Measurements from ENCODE around the gene PSAP. TPM values are rescaled to one million over a fixed set of nuclear protein-coding genes. Genes with fewer than 3 reads are reported as not detected.

PSAP gene
- total and polyA plus RNA-seq, 2 experiments from 2014 or later = 151 to 391 TPM

GRCh38 chr10:71807557-71808510 is 43.2 kb downstream of the PSAP start:
- TF ChIP-seq EZH2 (IDR thresholded peaks at IDR 0.05; ENCODE audit: low read depth, unreplicated experiment) (no peak), ZNF331 (CRISPR knock-in tag; IDR thresholded peaks at IDR 0.05; ENCODE audit: low read depth) (no peak), STAT1 (IDR thresholded peaks at IDR 0.05; ENCODE audit: unreplicated experiment) (no peak), CTCF (conservative IDR thresholded peaks at IDR 0.05; ENCODE audit: low read depth in 2 of 2) (no peak)
- H4K20me1 ChIP-seq (replicated peaks; ENCODE audit: insufficient read depth) = no peaks in the 10 kb centered on the region; the same call in 1 of the 2 replicates
- Mint-ChIP-seq H3K4me1 (peaks cover 3% of the 10 kb centered on the region), H3K9me3 (no peaks in the 10 kb centered on the region; the same call in 2 of the 3 replicates), H3K27ac (no peak overlapping the region), H3K36me3 (ENCODE audit: low read depth) (no peaks in the 10 kb centered on the region), H3K4me3 (no peak overlapping the region; the same call in 2 of the 3 replicates), H3K27me3 (ENCODE audit: insufficient read depth, low read depth, poor library complexity) (peaks cover 10% of the 10 kb centered on the region)
- H3K27me3 ChIP-seq (ENCODE audit: insufficient read depth) = peaks cover 3% of the 10 kb centered on the region; the same call in 1 of the 2 replicates
- H3K27ac ChIP-seq (ENCODE audit: low read depth) = no peak overlapping the region
- H3K4me3 ChIP-seq = no peak overlapping the region
- H3K4me1 ChIP-seq (ENCODE audit: insufficient read depth) = no peaks in the 10 kb centered on the region
- no peaks in the 10 kb centered on the region for H3K36me3 ChIP-seq (ENCODE audit: insufficient read depth)
- no peak overlapping the region for H3K4me2 ChIP-seq
- H3F3A ChIP-seq (replicated peaks; ENCODE audit: low read depth) = no peaks in the 10 kb centered on the region
- H3K79me2 ChIP-seq (replicated peaks; ENCODE audit: insufficient read depth) = no peaks in the 10 kb centered on the region
- H3K9me2 ChIP-seq (ENCODE audit: insufficient read depth) = no peaks in the 10 kb centered on the region
- H2AFZ ChIP-seq = no peak overlapping the region
- DNase-seq (ENCODE audit: low spot score) = no peak
- no peak for ATAC-seq

- no peak for TF ChIP-seq JUNB (IDR thresholded peaks at IDR 0.05; ENCODE audit: unreplicated experiment)
- Histone ChIP-seq H3K27me3 (ENCODE audit: insufficient read depth) (peaks cover 3% of the 10 kb centered on the region; the same call in 1 of the 2 replicates), H3K36me3 (ENCODE audit: insufficient read depth) (no peaks in the 10 kb centered on the region), H3K4me2 (no peak overlapping the region), H3K4me3 (no peak overlapping the region), H3K79me2 (replicated peaks; ENCODE audit: insufficient read depth) (no peaks in the 10 kb centered on the region), H2AFZ (no peak overlapping the region), H3K9me2 (ENCODE audit: insufficient read depth) (no peaks in the 10 kb centered on the region), H3K4me1 (ENCODE audit: insufficient read depth) (no peaks in the 10 kb centered on the region), H3K27ac (ENCODE audit: low read depth) (no peak overlapping the region), H4K20me1 (replicated peaks; ENCODE audit: insufficient read depth) (no peaks in the 10 kb centered on the region; the same call in 1 of the 2 replicates), H3F3A (replicated peaks; ENCODE audit: low read depth) (no peaks in the 10 kb centered on the region)
- peaks cover 12% of the 10 kb centered on the region for H3K27me3 Mint-ChIP-seq (ENCODE audit: insufficient read depth, low read depth, poor library complexity)
- no peak for ATAC-seq
- H3K4me3 Mint-ChIP-seq = no peak overlapping the region
- no peaks in the 10 kb centered on the region for H3K36me3 Mint-ChIP-seq (ENCODE audit: low read depth)
- no peak overlapping the region for H3K27ac Mint-ChIP-seq
- peaks cover 3% of the 10 kb centered on the region for H3K4me1 Mint-ChIP-seq
- H3K9me3 Mint-ChIP-seq = no peaks in the 10 kb centered on the region; the same call in 2 of the 3 replicates
- no peak for DNase-seq (ENCODE audit: low spot score)
Observed at GRCh38 chr10:71806704-71807556, 44.1 kb downstream of the PSAP start.
